ENCODE results near the gene NR4A1. TPM values are rescaled to one million over a fixed set of nuclear protein-coding genes. Genes with fewer than 3 reads are reported as not detected.

NR4A1 gene
- total RNA-seq, 2 donors from 2014 or later, result 85.6 to 172 TPM

- no peak for DNase-seq
Observed at GRCh38 chr12:52014567-52015530, 36.4 kb upstream of the NR4A1 start.

GRCh38 chr12:52015532-52016041, 35.7 kb upstream of the NR4A1 start:
- ATAC-seq, result peak in 1 of 2 donors; percentile 19
- no peak for DNase-seq
- intact Hi-C loops (cut with DNase I), result no loop called here

More at GRCh38 chr12:52014567-52015530, 36.4 kb upstream of the NR4A1 start:
- intact Hi-C loops (cut with DNase I), result no loop called here
- no peak for ATAC-seq

- DNase-seq (peak; percentile 13), ATAC-seq (no peak)
- intact Hi-C loops (cut with DNase I), result no loop called here
Observed at GRCh38 chr12:52018433-52019112, 32.7 kb upstream of the NR4A1 start.

- intact Hi-C loops (cut with DNase I), result no loop called here
- ATAC-seq (no peak), DNase-seq (peak; percentile 16)
Observed at GRCh38 chr12:52019113-52019770, 32.0 kb upstream of the NR4A1 start.

GRCh38 chr12:52020539-52021336, 30.5 kb upstream of the NR4A1 start:
- intact Hi-C loops (cut with DNase I), result no loop called here
- DNase-seq, result peak; percentile 61
- peak in 1 of 2 donors; percentile 3 for ATAC-seq

GRCh38 chr12:52022841-52023181, 28.4 kb upstream of the NR4A1 start:
- ATAC-seq (peak in 1 of 2 donors; percentile 7), DNase-seq (no peak)
- intact Hi-C loops (cut with DNase I), result no loop called here

- intact Hi-C loops (cut with DNase I), result no loop called here
- DNase-seq, result peak; percentile 92
- ATAC-seq, result peak; percentile 73 to 76
Observed at GRCh38 chr12:52023182-52023975, 27.9 kb upstream of the NR4A1 start.

GRCh38 chr12:52023976-52024688, 27.1 kb upstream of the NR4A1 start:
- intact Hi-C loops (cut with DNase I), result loop anchor here in 1 of 2 donors (2.0 kb wide), 1 partner anchor 59 kb away; no protein-coding TSS in a partner anchor
- ATAC-seq (no peak), DNase-seq (no peak)

- intact Hi-C loops (cut with DNase I), result loop anchor here (1.0 to 5.0 kb wide), 3 partner anchors 42 to 58 kb away; partner anchors contain the start of gene ATG101 (in 1 of the 2)
Observed at GRCh38 chr12:52024845-52025230, 26.4 kb upstream of the NR4A1 start.

GRCh38 chr12:52026263-52026662, 25.0 kb upstream of the NR4A1 start:
- intact Hi-C loops (cut with DNase I), result loop anchor here in 1 of 2 donors (5.0 kb wide), 1 partner anchor 41 kb away; the partner anchor contains the start of gene ATG101
- DNase-seq (no peak), ATAC-seq (peak in 1 of 2 donors; percentile 3)

More at GRCh38 chr12:52024845-52025230, 26.4 kb upstream of the NR4A1 start:
- peak in 1 of 2 donors; percentile 12 for ATAC-seq
- no peak for DNase-seq

- intact Hi-C loops (cut with DNase I), result loop anchor here in 1 of 2 donors (5.0 kb wide), 1 partner anchor 40 kb away; the partner anchor contains the start of gene ATG101
- DNase-seq (no peak), ATAC-seq (no peak)
Observed at GRCh38 chr12:52027085-52027843, 24.0 kb upstream of the NR4A1 start.

- ATAC-seq (no peak), DNase-seq (no peak)
- intact Hi-C loops (cut with DNase I), result loop anchor here in 1 of 2 donors (5.0 kb wide), 1 partner anchor 38 kb away; the partner anchor contains the start of gene ATG101
Observed at GRCh38 chr12:52029685-52030084, 21.6 kb upstream of the NR4A1 start.

- intact Hi-C loops (cut with DNase I), result no loop called here
- peak; percentile 82 for DNase-seq
- peak; percentile 42 to 52 for ATAC-seq
Observed at GRCh38 chr12:52032446-52032803, 18.8 kb upstream of the NR4A1 start.

GRCh38 chr12:52032804-52033445, 18.3 kb upstream of the NR4A1 start:
- ATAC-seq (peak; percentile 93 to 96), DNase-seq (peak; percentile 99)
- intact Hi-C loops (cut with DNase I), result no loop called here

GRCh38 chr12:52033446-52034140, 17.6 kb upstream of the NR4A1 start:
- DNase-seq (peak; percentile 47), ATAC-seq (peak in 1 of 2 donors; percentile 1)
- intact Hi-C loops (cut with DNase I), result no loop called here
